Measurements from ENCODE around the gene ARFGEF3.

DNA sequence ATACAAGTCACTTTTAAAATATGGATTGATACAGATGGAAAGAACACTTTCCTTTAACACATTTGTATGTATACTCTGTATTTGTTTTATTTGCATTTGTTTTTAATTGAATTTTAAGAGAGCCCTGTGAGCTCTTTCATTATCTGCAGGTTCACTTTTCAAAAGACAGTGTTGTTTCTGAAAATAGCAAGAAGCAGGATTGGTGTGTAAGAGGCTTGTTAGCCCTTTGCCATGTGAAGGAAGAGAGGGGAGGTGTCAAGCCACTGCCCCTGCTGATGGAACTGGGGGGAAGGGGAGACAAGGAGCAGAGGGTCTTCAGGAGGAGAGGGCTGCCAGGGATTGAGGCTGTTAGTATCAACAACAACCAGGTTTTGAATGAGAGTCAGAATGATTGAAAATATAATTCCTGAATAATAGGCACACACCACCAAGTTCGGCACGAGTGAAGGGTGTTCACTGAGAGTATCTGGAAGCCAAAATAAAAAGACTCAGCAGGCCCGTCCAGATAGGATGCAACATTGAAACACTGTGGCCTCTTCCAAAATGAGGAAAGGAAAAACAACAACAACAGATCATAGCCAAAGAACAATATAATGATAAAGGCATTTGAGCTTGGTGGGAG, 69.1 kb downstream of the ARFGEF3 start:
- TF ChIP-seq, protein P1, sequence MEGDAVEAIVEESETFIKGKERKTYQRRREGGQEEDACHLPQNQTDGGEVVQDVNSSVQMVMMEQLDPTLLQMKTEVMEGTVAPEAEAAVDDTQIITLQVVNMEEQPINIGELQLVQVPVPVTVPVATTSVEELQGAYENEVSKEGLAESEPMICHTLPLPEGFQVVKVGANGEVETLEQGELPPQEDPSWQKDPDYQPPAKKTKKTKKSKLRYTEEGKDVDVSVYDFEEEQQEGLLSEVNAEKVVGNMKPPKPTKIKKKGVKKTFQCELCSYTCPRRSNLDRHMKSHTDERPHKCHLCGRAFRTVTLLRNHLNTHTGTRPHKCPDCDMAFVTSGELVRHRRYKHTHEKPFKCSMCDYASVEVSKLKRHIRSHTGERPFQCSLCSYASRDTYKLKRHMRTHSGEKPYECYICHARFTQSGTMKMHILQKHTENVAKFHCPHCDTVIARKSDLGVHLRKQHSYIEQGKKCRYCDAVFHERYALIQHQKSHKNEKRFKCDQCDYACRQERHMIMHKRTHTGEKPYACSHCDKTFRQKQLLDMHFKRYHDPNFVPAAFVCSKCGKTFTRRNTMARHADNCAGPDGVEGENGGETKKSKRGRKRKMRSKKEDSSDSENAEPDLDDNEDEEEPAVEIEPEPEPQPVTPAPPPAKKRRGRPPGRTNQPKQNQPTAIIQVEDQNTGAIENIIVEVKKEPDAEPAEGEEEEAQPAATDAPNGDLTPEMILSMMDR (IDR thresholded peaks at IDR 0.05) = no peak
- TF ChIP-seq POLR2A (IDR thresholded peaks at IDR 0.05) = no peak
